ENCODE data around the gene SPATA31D3.
"Not testable (repeated sequence)": the region's sequence is repeated elsewhere in the genome, so short reads cannot be mapped to it uniquely, and the experiment has no call there.

The SPATA31D3 gene

DNA sequence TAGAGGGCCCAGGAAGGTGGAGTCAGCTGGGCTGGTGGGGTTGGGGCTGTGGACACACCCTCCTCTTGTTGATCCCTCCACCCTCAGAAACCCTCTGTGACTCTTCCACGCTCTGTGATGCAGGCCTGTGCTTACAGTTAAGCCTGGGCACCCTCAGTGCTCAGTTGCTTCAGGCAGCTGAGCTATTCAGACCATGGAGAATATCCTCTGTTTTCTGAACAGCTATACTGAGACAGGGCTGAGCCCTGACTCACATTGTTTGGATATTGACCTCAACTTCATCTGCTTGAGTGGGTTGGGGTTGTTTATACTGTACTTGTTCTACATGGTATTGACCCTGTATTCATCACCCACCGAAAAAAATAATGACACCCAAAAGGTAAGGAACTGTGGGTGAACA is at the start of gene SPATA31D3:
Gene SPATA31D3 (plus strand): TSS at position 108 of the 400 bp plus-strand sequence. CDS start 86 bp downstream, at position 194.
- H3K36me3 ChIP-seq (ENCODE audit: control insufficient read depth, insufficient read depth, low read length); H3K9me3 ChIP-seq (ENCODE audit: control insufficient read depth, insufficient read depth, low read length); H3K27ac ChIP-seq (ENCODE audit: low read depth, low read length); H3K4me1 ChIP-seq (ENCODE audit: control insufficient read depth, insufficient read depth, low read length); H3K27me3 ChIP-seq (ENCODE audit: control insufficient read depth, insufficient read depth, low read length); H3K9ac ChIP-seq (ENCODE audit: low read depth, low read length); H3K4me3 ChIP-seq (ENCODE audit: low read depth, low read length): not testable (repeated sequence)

GRCh38 chr9:81893929-81894328 is 49.4 kb upstream of the SPATA31D3 start:
- H3K36me3 ChIP-seq (ENCODE audit: control insufficient read depth, insufficient read depth, low read length) = no peaks in the 10 kb centered on the region

DNA sequence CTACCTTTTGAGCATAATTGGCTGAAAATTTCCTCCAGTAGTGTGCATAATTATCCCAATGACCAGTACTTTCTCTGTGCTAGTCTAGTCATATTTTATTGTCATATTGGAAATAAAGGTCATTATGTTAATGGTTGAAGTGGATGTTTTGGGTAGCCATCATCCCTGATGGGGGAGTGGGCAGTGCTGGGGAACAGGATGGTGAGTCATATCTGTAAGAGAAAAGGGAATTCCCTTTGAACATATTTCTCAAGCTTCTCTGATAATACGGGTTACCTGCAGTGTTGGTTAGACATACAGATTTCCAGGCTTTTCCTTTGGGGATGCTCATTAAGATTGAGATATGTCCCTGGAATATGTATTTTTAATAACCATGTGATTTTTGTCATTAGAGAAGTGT is 48.4 kb upstream of the SPATA31D3 start:
- no peaks in the 10 kb centered on the region for H3K4me1 ChIP-seq (ENCODE audit: control insufficient read depth, insufficient read depth, low read length)
- H3K4me3 ChIP-seq (ENCODE audit: low read depth, low read length) = no peak overlapping the region
- no peaks in the 10 kb centered on the region for H3K9me3 ChIP-seq (ENCODE audit: control insufficient read depth, insufficient read depth, low read length)
- no peaks in the 10 kb centered on the region for H3K36me3 ChIP-seq (ENCODE audit: control insufficient read depth, insufficient read depth, low read length)
- H3K27me3 ChIP-seq (ENCODE audit: control insufficient read depth, insufficient read depth, low read length) = no peaks in the 10 kb centered on the region
- no peak overlapping the region for H3K27ac ChIP-seq (ENCODE audit: low read depth, low read length)
- H3K9ac ChIP-seq (ENCODE audit: low read depth, low read length) = no peak overlapping the region

More at GRCh38 chr9:81893929-81894328, 49.4 kb upstream of the SPATA31D3 start:
- no peaks in the 10 kb centered on the region for H3K27me3 ChIP-seq (ENCODE audit: control insufficient read depth, insufficient read depth, low read length)
- H3K4me1 ChIP-seq (ENCODE audit: control insufficient read depth, insufficient read depth, low read length) = no peaks in the 10 kb centered on the region
- H3K4me3 ChIP-seq (ENCODE audit: low read depth, low read length) = no peak overlapping the region
- H3K27ac ChIP-seq (ENCODE audit: low read depth, low read length) = no peak overlapping the region
- no peaks in the 10 kb centered on the region for H3K9me3 ChIP-seq (ENCODE audit: control insufficient read depth, insufficient read depth, low read length)
- no peak overlapping the region for H3K9ac ChIP-seq (ENCODE audit: low read depth, low read length)

GRCh38 chr9:81896070-81896469 is 47.2 kb upstream of the SPATA31D3 start:
- Histone ChIP-seq H3K27ac (ENCODE audit: low read depth, low read length) (no peak overlapping the region), H3K27me3 (ENCODE audit: control insufficient read depth, insufficient read depth, low read length) (no peaks in the 10 kb centered on the region)

DNA sequence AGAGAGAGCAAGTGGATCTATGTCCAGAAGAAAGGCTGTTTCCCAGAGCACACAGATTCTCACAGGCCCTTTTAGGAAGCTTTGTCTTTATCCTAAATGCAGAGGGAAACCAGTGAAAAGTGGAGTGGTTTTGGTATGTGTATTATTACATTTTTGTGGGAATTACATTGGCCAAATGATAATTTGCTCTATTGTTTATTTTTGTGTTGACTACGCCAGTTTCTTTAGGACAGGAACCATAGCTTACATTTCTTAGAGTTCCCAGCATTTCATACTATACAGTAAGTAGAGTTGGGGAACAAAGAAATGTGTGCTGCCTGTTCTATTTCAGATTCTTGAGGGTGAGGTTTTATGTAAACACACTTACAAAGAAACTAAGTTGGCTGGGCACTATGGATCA is 44.4 kb upstream of the SPATA31D3 start:
- no peaks in the 10 kb centered on the region for H3K4me1 ChIP-seq (ENCODE audit: control insufficient read depth, insufficient read depth, low read length)
- no peaks in the 10 kb centered on the region for H3K27me3 ChIP-seq (ENCODE audit: control insufficient read depth, insufficient read depth, low read length)
- H3K4me3 ChIP-seq (ENCODE audit: low read depth, low read length) = no peak overlapping the region
- H3K27ac ChIP-seq (ENCODE audit: low read depth, low read length) = no peak overlapping the region
- H3K36me3 ChIP-seq (ENCODE audit: control insufficient read depth, insufficient read depth, low read length) = no peaks in the 10 kb centered on the region
- H3K9ac ChIP-seq (ENCODE audit: low read depth, low read length) = no peak overlapping the region
- no peaks in the 10 kb centered on the region for H3K9me3 ChIP-seq (ENCODE audit: control insufficient read depth, insufficient read depth, low read length)

More at GRCh38 chr9:81896070-81896469, 47.2 kb upstream of the SPATA31D3 start:
- Histone ChIP-seq H3K9ac (ENCODE audit: low read depth, low read length) (no peak overlapping the region), H3K4me3 (ENCODE audit: low read depth, low read length) (no peak overlapping the region), H3K36me3 (ENCODE audit: control insufficient read depth, insufficient read depth, low read length) (no peaks in the 10 kb centered on the region), H3K4me1 (ENCODE audit: control insufficient read depth, insufficient read depth, low read length) (no peaks in the 10 kb centered on the region), H3K9me3 (ENCODE audit: control insufficient read depth, insufficient read depth, low read length) (no peaks in the 10 kb centered on the region)

DNA sequence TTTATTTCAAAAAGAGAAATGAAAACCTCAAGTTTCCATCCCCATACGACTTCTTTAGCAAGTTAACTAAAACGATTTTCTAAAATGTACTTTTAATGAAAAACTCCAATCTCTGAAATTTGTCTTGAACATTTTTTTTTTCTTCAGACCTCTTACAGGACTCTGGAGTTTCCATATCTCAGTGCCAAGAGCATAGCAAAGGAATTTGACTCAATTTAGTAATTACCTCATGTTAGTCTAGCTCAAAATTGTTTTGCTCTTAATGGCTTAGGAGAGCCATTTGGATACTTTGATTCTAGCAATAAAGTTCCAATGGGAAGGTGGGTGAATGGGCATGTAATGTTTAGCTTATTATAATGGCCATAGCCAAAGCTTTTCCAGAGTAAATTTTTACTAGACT is 41.1 kb upstream of the SPATA31D3 start:
- no peaks in the 10 kb centered on the region for H3K27me3 ChIP-seq (ENCODE audit: control insufficient read depth, insufficient read depth, low read length)
- no peaks in the 10 kb centered on the region for H3K36me3 ChIP-seq (ENCODE audit: control insufficient read depth, insufficient read depth, low read length)
- no peaks in the 10 kb centered on the region for H3K4me1 ChIP-seq (ENCODE audit: control insufficient read depth, insufficient read depth, low read length)
- no peak overlapping the region for H3K27ac ChIP-seq (ENCODE audit: low read depth, low read length)
- H3K9me3 ChIP-seq (ENCODE audit: control insufficient read depth, insufficient read depth, low read length) = no peaks in the 10 kb centered on the region
- H3K9ac ChIP-seq (ENCODE audit: low read depth, low read length) = no peak overlapping the region
- H3K4me3 ChIP-seq (ENCODE audit: low read depth, low read length) = no peak overlapping the region

DNA sequence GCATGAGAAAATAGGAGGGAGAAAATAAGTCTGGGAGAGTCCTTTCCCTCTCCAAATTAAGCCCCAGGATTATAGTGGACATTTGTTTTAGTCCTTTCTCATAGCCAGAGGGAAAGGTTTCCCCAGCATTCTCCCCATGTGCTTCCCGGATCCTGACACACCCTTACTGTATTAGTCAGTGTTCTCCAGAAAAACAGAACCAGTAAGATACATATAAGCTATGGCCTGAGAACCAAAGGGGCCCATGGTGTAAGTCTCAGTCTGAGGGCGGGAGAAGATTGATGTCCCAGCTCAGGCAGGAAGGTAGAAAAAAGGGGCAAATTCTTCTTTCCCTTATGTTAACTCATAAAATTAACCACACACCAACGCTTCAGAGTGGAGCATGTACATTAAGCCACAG is 40.7 kb upstream of the SPATA31D3 start:
- Histone ChIP-seq H3K4me1 (ENCODE audit: control insufficient read depth, insufficient read depth, low read length) (no peaks in the 10 kb centered on the region), H3K9ac (ENCODE audit: low read depth, low read length) (no peak overlapping the region), H3K27me3 (ENCODE audit: control insufficient read depth, insufficient read depth, low read length) (no peaks in the 10 kb centered on the region), H3K9me3 (ENCODE audit: control insufficient read depth, insufficient read depth, low read length) (no peaks in the 10 kb centered on the region), H3K27ac (ENCODE audit: low read depth, low read length) (no peak overlapping the region), H3K4me3 (ENCODE audit: low read depth, low read length) (no peak overlapping the region), H3K36me3 (ENCODE audit: control insufficient read depth, insufficient read depth, low read length) (no peaks in the 10 kb centered on the region)

GRCh38 chr9:81906671-81907070 is 36.6 kb upstream of the SPATA31D3 start:
- Histone ChIP-seq H3K27me3 (ENCODE audit: control insufficient read depth, insufficient read depth, low read length) (no peaks in the 10 kb centered on the region), H3K9ac (ENCODE audit: low read depth, low read length) (no peak overlapping the region), H3K27ac (ENCODE audit: low read depth, low read length) (no peak overlapping the region), H3K36me3 (ENCODE audit: control insufficient read depth, insufficient read depth, low read length) (no peaks in the 10 kb centered on the region), H3K9me3 (ENCODE audit: control insufficient read depth, insufficient read depth, low read length) (no peaks in the 10 kb centered on the region), H3K4me3 (ENCODE audit: low read depth, low read length) (no peak overlapping the region), H3K4me1 (ENCODE audit: control insufficient read depth, insufficient read depth, low read length) (no peaks in the 10 kb centered on the region)

DNA sequence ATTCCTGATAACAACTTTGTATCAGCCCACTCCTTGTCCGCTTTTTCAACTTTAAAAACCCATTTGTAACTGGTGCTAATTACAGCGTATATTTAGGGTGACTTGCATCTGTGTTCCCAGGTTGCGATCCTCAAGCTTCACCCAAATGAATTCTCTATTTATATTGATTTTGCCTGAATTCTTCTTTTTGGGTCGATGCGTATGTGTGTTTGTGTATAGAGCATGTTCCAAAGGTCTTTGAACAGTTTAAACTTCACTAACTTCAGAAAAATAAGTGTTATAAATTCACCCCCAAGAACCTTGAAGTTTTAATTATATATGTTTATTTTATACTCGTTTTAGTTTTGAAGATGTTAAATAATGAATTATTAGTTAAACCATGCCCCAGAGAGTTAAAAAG is 31.2 kb upstream of the SPATA31D3 start:
- no peaks in the 10 kb centered on the region for H3K9me3 ChIP-seq (ENCODE audit: control insufficient read depth, insufficient read depth, low read length)
- H3K4me1 ChIP-seq (ENCODE audit: control insufficient read depth, insufficient read depth, low read length) = no peaks in the 10 kb centered on the region
- H3K27me3 ChIP-seq (ENCODE audit: control insufficient read depth, insufficient read depth, low read length) = no peaks in the 10 kb centered on the region
- no peaks in the 10 kb centered on the region for H3K36me3 ChIP-seq (ENCODE audit: control insufficient read depth, insufficient read depth, low read length)
- H3K27ac ChIP-seq (ENCODE audit: low read depth, low read length) = no peak overlapping the region
- no peak overlapping the region for H3K9ac ChIP-seq (ENCODE audit: low read depth, low read length)
- H3K4me3 ChIP-seq (ENCODE audit: low read depth, low read length) = no peak overlapping the region

- no peak overlapping the region for H3K9ac ChIP-seq (ENCODE audit: low read depth, low read length)
- H3K27me3 ChIP-seq (ENCODE audit: control insufficient read depth, insufficient read depth, low read length) = no peaks in the 10 kb centered on the region
Observed at GRCh38 chr9:81915801-81916505, 27.3 kb upstream of the SPATA31D3 start.

GRCh38 chr9:81918507-81918906 is 24.8 kb upstream of the SPATA31D3 start:
- not testable (repeated sequence) for H3K4me3 ChIP-seq (ENCODE audit: low read depth, low read length); H3K27me3 ChIP-seq (ENCODE audit: control insufficient read depth, insufficient read depth, low read length); H3K27ac ChIP-seq (ENCODE audit: low read depth, low read length); H3K36me3 ChIP-seq (ENCODE audit: control insufficient read depth, insufficient read depth, low read length); H3K9ac ChIP-seq (ENCODE audit: low read depth, low read length); H3K4me1 ChIP-seq (ENCODE audit: control insufficient read depth, insufficient read depth, low read length); H3K9me3 ChIP-seq (ENCODE audit: control insufficient read depth, insufficient read depth, low read length)

More at GRCh38 chr9:81915801-81916505, 27.3 kb upstream of the SPATA31D3 start:
- Histone ChIP-seq H3K27ac (ENCODE audit: low read depth, low read length) (no peak overlapping the region), H3K4me1 (ENCODE audit: control insufficient read depth, insufficient read depth, low read length) (no peaks in the 10 kb centered on the region), H3K36me3 (ENCODE audit: control insufficient read depth, insufficient read depth, low read length) (no peaks in the 10 kb centered on the region), H3K4me3 (ENCODE audit: low read depth, low read length) (no peak overlapping the region), H3K9me3 (ENCODE audit: control insufficient read depth, insufficient read depth, low read length) (no peaks in the 10 kb centered on the region)
